HG03175 (cell line): ENCODE results near the gene GHR.

Experiments used
- ATAC-seq: cut with Tn5 transposase; IDR thresholded peaks from one replicate; pipeline ENCODE4 v1.9.1; 2021; ENCODE audit warnings: mild to moderate bottlenecking, moderate library complexity; ENCODE audit not compliant: unreplicated experiment

Gene GHR

GRCh38 chr5:42423285-42424165 is at the start of gene GHR:
Gene GHR, plus strand, starts transcription at chr5:42423439. Its CDS starts 142,436 bp downstream, at chr5:42565875.
- ATAC-seq: peak; percentile 82

- ATAC-seq: no peak
Measured at GRCh38 chr5:42374679-42375273, 48.5 kb upstream of the GHR start.

GRCh38 chr5:42377496-42377895 is 45.7 kb upstream of the GHR start:
- ATAC-seq: no peak

DNA sequence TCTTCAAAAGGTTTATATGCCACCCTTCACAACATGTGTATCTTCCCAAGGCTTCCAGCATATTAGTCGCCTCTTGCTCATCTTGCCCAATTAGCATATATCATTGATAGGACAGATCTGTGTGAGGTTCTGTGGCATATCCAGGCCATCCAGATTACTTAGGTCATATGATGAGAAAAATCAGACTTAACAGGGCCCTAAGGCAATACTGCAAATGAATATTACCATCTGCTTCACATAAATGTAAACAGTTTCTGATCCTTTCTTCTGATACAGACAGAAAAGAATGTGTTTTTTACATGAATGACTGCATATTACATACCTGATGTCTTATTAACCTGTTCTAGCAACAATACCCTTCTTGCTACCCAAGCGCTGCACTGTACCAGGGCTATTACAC is 41.3 kb upstream of the GHR start:
- no peak for ATAC-seq

GRCh38 chr5:42387563-42387962 is 35.7 kb upstream of the GHR start:
- no peak for ATAC-seq

- no peak for ATAC-seq
Measured at GRCh38 chr5:42390115-42390514, 33.1 kb upstream of the GHR start.

- no peak for ATAC-seq
Measured at GRCh38 chr5:42392917-42393316, 30.3 kb upstream of the GHR start.

GRCh38 chr5:42396111-42396510 is 27.1 kb upstream of the GHR start:
- no peak for ATAC-seq

- no peak for ATAC-seq
Measured at GRCh38 chr5:42397267-42397666, 26.0 kb upstream of the GHR start.

- no peak for ATAC-seq
Measured at GRCh38 chr5:42399702-42400101, 23.5 kb upstream of the GHR start.

- no peak for ATAC-seq
Measured at GRCh38 chr5:42400474-42400873, 22.8 kb upstream of the GHR start.

- no peak for ATAC-seq
Measured at GRCh38 chr5:42403236-42403635, 20.0 kb upstream of the GHR start.

GRCh38 chr5:42404366-42404765 is 18.9 kb upstream of the GHR start:
- ATAC-seq: no peak

- no peak for ATAC-seq
Measured at GRCh38 chr5:42419294-42419693, 3.9 kb upstream of the GHR start.

DNA sequence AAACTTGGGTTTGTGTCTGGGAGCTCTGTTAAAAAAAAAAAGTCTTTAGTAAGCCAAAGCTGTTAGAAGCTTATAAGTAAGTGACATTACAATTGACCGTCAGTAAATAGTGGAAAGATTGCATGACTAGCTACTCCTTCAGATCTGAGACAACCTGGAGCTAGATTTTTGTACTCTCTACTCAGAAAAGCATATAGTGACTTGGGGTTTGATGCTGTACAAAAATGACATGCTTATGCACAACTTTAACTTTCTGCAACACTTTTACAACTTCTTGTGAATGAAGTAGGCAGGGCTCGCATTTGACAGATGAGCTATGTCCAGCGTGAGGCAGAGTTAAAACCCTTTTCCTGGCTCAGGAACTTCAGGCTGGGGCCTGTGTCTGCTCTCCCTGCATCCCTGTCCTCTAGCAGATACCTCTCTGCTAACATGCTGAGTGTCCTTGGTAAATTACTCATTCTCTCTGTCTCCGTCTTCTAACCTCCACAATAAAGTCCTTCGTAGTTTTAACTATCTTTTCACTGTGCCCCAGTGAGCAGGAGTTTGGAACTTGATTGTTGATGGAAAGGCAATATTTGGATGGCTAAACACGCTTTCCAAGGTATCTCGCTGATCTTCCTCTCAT is 471 bp upstream of the GHR start:
- no peak for ATAC-seq

DNA sequence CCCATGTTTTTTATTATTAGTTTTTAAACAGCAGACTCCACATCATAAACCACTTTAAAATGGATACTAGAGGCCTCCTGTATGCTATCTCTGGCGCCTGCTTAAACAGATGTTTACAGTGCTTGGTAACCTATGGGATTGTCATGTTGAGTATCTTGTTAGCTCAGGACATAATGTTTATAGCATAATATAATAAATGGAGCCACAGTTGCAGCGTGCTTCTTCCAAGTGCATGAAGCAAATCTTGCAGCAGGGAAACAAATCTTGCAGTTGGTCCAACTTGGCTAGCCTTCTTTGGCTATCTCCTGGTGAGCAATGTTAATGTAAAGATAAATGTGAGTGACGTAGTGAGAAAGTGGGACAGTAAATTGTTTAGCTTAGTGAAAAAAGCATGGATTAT is 2.8 kb downstream of the GHR start:
- ATAC-seq: no peak

DNA sequence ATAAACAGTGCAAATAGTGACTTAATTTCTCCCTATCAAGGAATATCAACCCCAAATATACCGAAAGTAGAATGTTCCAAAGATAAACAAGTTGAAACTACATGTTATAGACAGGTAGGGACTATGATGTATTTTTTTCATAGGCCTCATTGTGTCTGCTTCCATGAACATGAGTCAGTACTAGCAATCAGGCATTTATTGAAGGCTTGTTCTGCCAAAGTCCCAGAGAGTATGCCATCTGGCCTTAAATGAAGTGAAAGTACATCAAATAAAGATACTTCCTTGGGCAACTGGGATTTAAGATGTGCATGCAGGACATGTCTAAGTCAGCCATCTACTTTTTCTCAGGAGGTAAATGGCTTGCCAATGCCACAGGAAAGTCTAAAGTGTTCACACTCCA is 6.5 kb downstream of the GHR start:
- ATAC-seq: no peak

DNA sequence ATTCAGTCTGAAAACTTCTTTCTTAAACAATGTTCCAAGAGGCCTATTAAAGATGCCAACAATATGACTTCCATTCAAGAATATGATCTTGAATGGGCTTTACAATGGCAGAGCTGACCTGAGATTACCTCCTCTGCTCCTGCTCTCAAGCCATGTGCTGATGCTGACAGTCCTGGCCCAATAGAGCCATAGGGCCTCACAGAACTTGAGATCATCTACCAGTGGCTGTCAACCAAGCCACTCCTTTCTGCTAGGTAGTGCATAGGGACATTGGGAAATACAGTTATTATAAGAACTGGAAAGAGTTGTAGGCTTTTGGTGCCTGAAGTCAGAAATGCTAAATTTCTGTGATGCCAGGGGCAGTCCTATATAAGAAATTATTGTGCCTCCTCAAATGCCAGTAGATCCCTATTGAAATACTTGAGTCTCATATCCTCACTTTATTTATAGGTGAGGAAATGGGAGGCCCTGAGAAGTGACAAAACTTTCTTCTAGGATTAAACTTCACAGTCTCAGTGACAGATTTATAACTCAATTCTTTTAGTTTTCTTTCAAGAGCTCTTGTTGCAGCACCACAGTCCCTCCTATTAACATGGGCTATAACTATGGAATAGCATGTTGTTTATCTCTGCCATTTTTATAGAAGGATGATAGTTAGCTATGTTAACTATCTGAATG is 10.9 kb downstream of the GHR start:
- no peak for ATAC-seq

GRCh38 chr5:42436051-42436450 is 12.8 kb downstream of the GHR start:
- ATAC-seq: no peak

- ATAC-seq: no peak
Measured at GRCh38 chr5:42454216-42454995, 31.2 kb downstream of the GHR start.

DNA sequence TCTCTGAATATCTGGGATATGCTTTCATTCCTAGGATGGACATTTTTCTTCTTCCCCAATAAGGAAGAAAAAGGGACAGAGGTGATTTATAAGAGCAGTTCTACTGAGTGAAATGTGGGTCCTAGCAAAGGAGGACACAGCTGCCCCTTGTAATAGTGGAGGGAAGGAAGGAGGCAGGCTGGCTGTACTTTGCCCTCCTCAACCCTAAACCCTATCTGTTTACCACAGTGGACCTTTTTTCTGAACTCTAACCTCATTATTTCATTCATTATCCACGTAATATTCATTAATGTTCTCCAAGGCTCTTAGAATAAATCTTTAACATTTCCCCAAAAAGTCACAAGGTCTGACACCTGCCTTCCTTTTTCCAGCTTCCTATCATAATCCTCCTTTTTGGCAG is 37.8 kb downstream of the GHR start:
- no peak for ATAC-seq
